CD14-positive monocyte (primary cell): ENCODE data around the gene ITGB8. TPM values are rescaled to one million over a fixed set of nuclear protein-coding genes. Genes with fewer than 3 reads are reported as not detected.

Source experiments
- DNase-seq, 3 donors: peaks; one replicate each; pipeline ENCODE4 v3.0.0-alpha.2; 2011 to 2022
- H2AFZ ChIP-seq: 2 replicates; pipeline ENCODE4 v1.6.0; 2012; ENCODE audit warnings: mild to moderate bottlenecking, low read depth, low read length, inconsistent platforms; ENCODE audit not compliant: insufficient read depth, poor library complexity, severe bottlenecking
- H3K27ac ChIP-seq, 2 donors: 1 replicate in 1 of 2; 2 replicates in 1 of 2; pipeline ENCODE4 v1.5.1; 2012 to 2013; ENCODE audit warnings: low read length in 2 of 2, control low read depth in 1 of 2, inconsistent platforms in 1 of 2, low read depth in 1 of 2, mild to moderate bottlenecking in 1 of 2
- H3K27me3 ChIP-seq, 2 donors: one replicate each; pipeline versions ENCODE4 v1.6.0 to v1.6.1; 2011 to 2013; ENCODE audit warnings: low read length in 2 of 2; ENCODE audit not compliant: control insufficient read depth in 2 of 2, insufficient read depth in 2 of 2
- H3K36me3 ChIP-seq, 2 donors: replicated peaks in 1 of 2; 1 replicate in 1 of 2; 2 replicates in 1 of 2; pipeline versions ENCODE4 v1.5.1 to v1.6.1; 2012 to 2013; ENCODE audit warnings: low read length in 2 of 2, control low read depth in 1 of 2, inconsistent platforms in 1 of 2, mild to moderate bottlenecking in 1 of 2; ENCODE audit not compliant: insufficient read depth in 2 of 2, control insufficient read depth in 1 of 2
- H3K4me1 ChIP-seq, 2 donors: 1 replicate in 1 of 2; 2 replicates in 1 of 2; pipeline versions ENCODE4 v1.5.1 to v1.6.1; 2012 to 2013; ENCODE audit warnings: low read length in 2 of 2, control low read depth in 1 of 2, inconsistent platforms in 1 of 2, mild to moderate bottlenecking in 1 of 2, moderate library complexity in 1 of 2; ENCODE audit not compliant: insufficient read depth in 2 of 2, control insufficient read depth in 1 of 2
- H3K4me2 ChIP-seq: replicated peaks from 2 replicates; pipeline ENCODE3; 2012; ENCODE audit warnings: low read length, moderate library complexity, mild to moderate bottlenecking; ENCODE audit not compliant: poor library complexity, severe bottlenecking; ENCODE audit errors: extremely low read depth
- H3K4me3 ChIP-seq, 3 experiments: fragments of 200-600 bp in 1 of 3; sonication (generic) in 1 of 3; replicated peaks in 1 of 3; 1 replicate in 2 of 3; 2 replicates in 1 of 3; pipeline ENCODE4 v1.5.1; 2011 to 2013; ENCODE audit warnings: low read length in 3 of 3, mild to moderate bottlenecking in 3 of 3, control low read depth in 2 of 3, low read depth in 2 of 3, inconsistent platforms in 1 of 3, moderate library complexity in 1 of 3
- H3K79me2 ChIP-seq: 2 replicates; pipeline ENCODE4 v1.6.0; 2012; ENCODE audit warnings: mild to moderate bottlenecking, control low read depth, inconsistent platforms, low read length, moderate library complexity; ENCODE audit not compliant: insufficient read depth
- H3K9ac ChIP-seq: 2 replicates; pipeline ENCODE4 v1.6.0; 2017; ENCODE audit warnings: low read length, mild to moderate bottlenecking; ENCODE audit not compliant: insufficient read depth, poor library complexity, severe bottlenecking
- H3K9me3 ChIP-seq, 2 donors: replicated peaks in 1 of 2; 1 replicate in 1 of 2; 2 replicates in 1 of 2; pipeline versions ENCODE4 v1.5.1 to v1.6.1; 2012 to 2013; ENCODE audit warnings: low read length in 2 of 2, control low read depth in 1 of 2; ENCODE audit not compliant: control insufficient read depth in 1 of 2, insufficient read depth in 1 of 2
- H4K20me1 ChIP-seq: 2 replicates; pipeline ENCODE4 v1.6.0; 2012; ENCODE audit warnings: mild to moderate bottlenecking, low read length, control low read depth, moderate library complexity; ENCODE audit not compliant: insufficient read depth
- H3K27ac Mint-ChIP-seq, 7 donors: one replicate each; pipeline ENCODE4 v1.8.0; 2020; ENCODE audit warnings: mild to moderate bottlenecking in 7 of 7, mixed read lengths in 7 of 7, moderate library complexity in 6 of 7, inconsistent platforms in 2 of 7
- H3K27me3 Mint-ChIP-seq, 3 donors: one replicate each; pipeline ENCODE4 v1.8.0; 2021 to 2022; ENCODE audit warnings: low read depth in 3 of 3, mild to moderate bottlenecking in 3 of 3, mixed read lengths in 3 of 3, moderate library complexity in 3 of 3, inconsistent platforms in 1 of 3
- H3K36me3 Mint-ChIP-seq, 2 donors: one replicate each; pipeline ENCODE4 v1.8.0; 2020; ENCODE audit warnings: mixed read lengths in 2 of 2, inconsistent platforms in 1 of 2, mild to moderate bottlenecking in 1 of 2
- H3K4me1 Mint-ChIP-seq: one replicate; pipeline ENCODE4 v1.8.0; 2020; ENCODE audit warnings: mild to moderate bottlenecking, mixed read lengths
- H3K4me3 Mint-ChIP-seq, 2 donors: one replicate each; pipeline ENCODE4 v1.8.0; 2020; ENCODE audit warnings: mild to moderate bottlenecking in 2 of 2, mixed read lengths in 2 of 2, moderate library complexity in 1 of 2
- H3K9me3 Mint-ChIP-seq, 7 donors: one replicate each; pipeline ENCODE4 v1.8.0; 2020 to 2022; ENCODE audit warnings: mixed read lengths in 7 of 7, mild to moderate bottlenecking in 6 of 7, moderate library complexity in 6 of 7, inconsistent platforms in 2 of 7
- CTCF ChIP-seq: fragments of 200-600 bp; IDR thresholded peaks from one replicate; pipeline ENCODE4 v1.8.0; 2022; ENCODE audit warnings: antibody characterized with exemption, mild to moderate bottlenecking
- WGBS: methylation state at CpG from one replicate; pipeline ENCODE4 v1.1.5; 2013; ENCODE audit warnings: missing lambda C conversion rate; ENCODE audit not compliant: insufficient coverage; 5-methylcytosine and 5-hydroxymethylcytosine counted together
- intact Hi-C, 2 donors: fragments of 100-400 bp; cut with micrococcal nuclease; formaldehyde crosslinking; loops; one replicate each; pipeline versions ENCODE4 v1.15.0 to v1.15.1; 2023
- polyA plus RNA-seq, 3 donors: library from polyadenylated mRNA; depleted of rRNA in 1 of 3; unstranded in 2 of 3; stranded (reverse) in 1 of 3; fragments of 300-500 nt in 2 of 3; fragments of >200 nt in 1 of 3; fragmentation: Illumina TruSeq in 2 of 3; gene quantifications; 1 replicate in 2 of 3; 2 replicates in 1 of 3; pipeline ENCODE4 v1.2.3, GENCODE V29; 2012 to 2021

The ITGB8 gene
- polyA plus RNA-seq, 3 donors, result 0.01 to 0.28 (median 0.19) TPM

GRCh38 chr7:20407585-20408466, 77.1 kb downstream of the ITGB8 start:
- Mint-ChIP-seq H3K27ac (peak overlapping the region in 4 of 7 donors; percentile 30 to 86 (median 66)), H3K4me1 (peaks cover 28% of the 10 kb centered on the region), H3K27me3 (peaks cover 0 to 1% (median 0%) of the 10 kb centered on the region in 3 donors), H3K9me3 (no peaks in the 10 kb centered on the region), H3K4me3 (no peak overlapping the region), H3K36me3 (no peaks in the 10 kb centered on the region)
- Histone ChIP-seq H3K79me2 (no peaks in the 10 kb centered on the region), H3K9ac (no peak overlapping the region), H3K4me3 (no peak overlapping the region), H3K27me3 (no peaks in the 10 kb centered on the region), H2AFZ (peak overlapping the region; percentile 38), H3K4me1 (peaks cover 32 to 37% of the 10 kb centered on the region in 2 donors), H3K4me2 (no peak overlapping the region), H3K27ac (no peak overlapping the region), H4K20me1 (no peaks in the 10 kb centered on the region), H3K36me3 (no peaks in the 10 kb centered on the region), H3K9me3 (no peaks in the 10 kb centered on the region)
- intact Hi-C loops, result no loop called here
- WGBS, result 55% methylated on average over 2 of the region's 5 CpGs
- TF ChIP-seq CTCF, result no peak
- DNase-seq, result peak in 1 of 3 donors; percentile 38

- no peaks in the 10 kb centered on the region for H4K20me1 ChIP-seq
- H3K4me3 ChIP-seq, result no peak overlapping the region
- no peaks in the 10 kb centered on the region for H3K27me3 ChIP-seq
- H3K9ac ChIP-seq, result no peak overlapping the region
- no peak overlapping the region for H2AFZ ChIP-seq
- Mint-ChIP-seq H3K4me3 (no peak overlapping the region), H3K4me1 (peaks cover 26% of the 10 kb centered on the region), H3K27ac (peak overlapping the region in 1 of 7 donors; percentile 30), H3K36me3 (no peaks in the 10 kb centered on the region), H3K27me3 (peaks cover 0 to 1% (median 0%) of the 10 kb centered on the region in 3 donors), H3K9me3 (no peaks in the 10 kb centered on the region)
- no peaks in the 10 kb centered on the region for H3K79me2 ChIP-seq
- H3K4me1 ChIP-seq, result peaks cover 31 to 34% of the 10 kb centered on the region in 2 donors
- no peak overlapping the region for H3K27ac ChIP-seq
- H3K9me3 ChIP-seq, result no peaks in the 10 kb centered on the region
- no CpG with 5 or more reads among the region's 2 CpGs for WGBS
- peak in 2 of 3 donors; percentile 35 to 39 for DNase-seq
- intact Hi-C loops, result no loop called here
- H3K36me3 ChIP-seq, result no peaks in the 10 kb centered on the region
- no peak for TF ChIP-seq CTCF
- H3K4me2 ChIP-seq, result no peak overlapping the region
Observed at GRCh38 chr7:20408467-20408826, 77.7 kb downstream of the ITGB8 start.
